GM12892 (cell line): ENCODE data around the gene WWC2.

Experiments used
- POLR2A ChIP-seq: IDR thresholded peaks from 2 replicates; pipeline ENCODE4 v1.6.1; 2011; ENCODE audit warnings: low read depth, low read length, control low read depth
- POLR2AphosphoS5 ChIP-seq: IDR thresholded peaks from 2 replicates; pipeline ENCODE4 v1.6.1; 2011; ENCODE audit warnings: low read depth, low read length, control low read depth

DNA sequence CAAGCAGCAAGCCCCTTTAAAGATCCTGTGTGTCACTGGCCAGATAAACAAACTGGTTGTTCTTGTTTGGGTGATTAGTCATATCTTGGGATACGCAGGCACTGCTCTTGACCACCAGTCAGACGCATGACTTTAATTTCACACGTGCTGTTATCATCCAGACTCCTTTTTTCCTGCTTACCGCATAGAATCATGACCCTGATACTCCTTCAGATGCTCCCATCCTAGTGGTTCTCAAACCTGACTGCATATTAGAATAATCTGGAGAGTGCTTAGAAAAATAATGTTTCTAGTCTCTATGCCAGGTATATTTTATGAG, 142.2 kb downstream of the WWC2 start:
- TF ChIP-seq POLR2AphosphoS5 (no peak), POLR2A (no peak)
